Cardiac fibroblast (primary cell): ENCODE measurements around the gene PDCL3.

ENCODE experiments used
- DNase-seq, 2 donors: peaks; one replicate each; pipeline versions ENCODE4 v3.0.0 to v3.0.0-alpha.2; 2010; ENCODE audit warnings: low read depth in 2 of 2
- H3K4me3 ChIP-seq, 2 donors: replicated peaks in 1 of 2; 1 replicate in 1 of 2; 2 replicates in 1 of 2; pipeline ENCODE4 v1.5.1; 2011; ENCODE audit warnings: low read depth in 2 of 2, low read length in 2 of 2, mild to moderate bottlenecking in 2 of 2, moderate library complexity in 1 of 2
- TF ChIP-seq, protein P1 (sequence below): IDR thresholded peaks from one replicate; pipeline ENCODE4 v1.5.1; 2011; ENCODE audit warnings: low read depth, mild to moderate bottlenecking, low read length, inconsistent platforms

The PDCL3 gene

DNA sequence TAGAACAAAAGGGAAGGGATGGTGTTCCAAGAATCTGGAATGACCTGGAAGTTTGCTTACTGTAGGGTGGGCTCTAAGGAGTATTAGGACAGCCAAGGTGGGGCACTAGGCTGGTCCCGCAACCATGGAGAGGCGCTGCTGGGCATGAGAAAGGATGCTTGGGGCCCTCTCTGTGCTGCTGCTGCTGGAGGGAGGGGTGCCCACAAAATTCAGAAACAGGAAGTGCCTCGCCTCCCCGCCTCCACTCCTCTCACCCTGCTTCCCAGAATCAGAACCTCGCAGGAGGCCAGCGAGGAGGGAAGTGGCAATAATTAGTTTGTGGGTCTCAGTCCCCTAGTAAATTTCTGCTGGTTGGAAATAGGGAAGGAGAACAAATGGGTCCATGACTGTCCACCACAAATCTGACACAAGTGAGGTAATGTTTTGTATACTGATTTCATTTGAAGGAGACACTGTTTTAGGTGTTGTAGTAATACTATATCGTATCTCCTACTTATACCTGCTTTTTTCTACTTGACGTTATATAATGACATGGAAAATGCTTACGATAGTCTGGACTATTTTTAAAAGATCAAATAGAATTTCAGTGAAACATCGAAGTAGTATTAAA lies 7.9 kb upstream of the PDCL3 start:
- TF ChIP-seq, protein P1, sequence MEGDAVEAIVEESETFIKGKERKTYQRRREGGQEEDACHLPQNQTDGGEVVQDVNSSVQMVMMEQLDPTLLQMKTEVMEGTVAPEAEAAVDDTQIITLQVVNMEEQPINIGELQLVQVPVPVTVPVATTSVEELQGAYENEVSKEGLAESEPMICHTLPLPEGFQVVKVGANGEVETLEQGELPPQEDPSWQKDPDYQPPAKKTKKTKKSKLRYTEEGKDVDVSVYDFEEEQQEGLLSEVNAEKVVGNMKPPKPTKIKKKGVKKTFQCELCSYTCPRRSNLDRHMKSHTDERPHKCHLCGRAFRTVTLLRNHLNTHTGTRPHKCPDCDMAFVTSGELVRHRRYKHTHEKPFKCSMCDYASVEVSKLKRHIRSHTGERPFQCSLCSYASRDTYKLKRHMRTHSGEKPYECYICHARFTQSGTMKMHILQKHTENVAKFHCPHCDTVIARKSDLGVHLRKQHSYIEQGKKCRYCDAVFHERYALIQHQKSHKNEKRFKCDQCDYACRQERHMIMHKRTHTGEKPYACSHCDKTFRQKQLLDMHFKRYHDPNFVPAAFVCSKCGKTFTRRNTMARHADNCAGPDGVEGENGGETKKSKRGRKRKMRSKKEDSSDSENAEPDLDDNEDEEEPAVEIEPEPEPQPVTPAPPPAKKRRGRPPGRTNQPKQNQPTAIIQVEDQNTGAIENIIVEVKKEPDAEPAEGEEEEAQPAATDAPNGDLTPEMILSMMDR = no peak
- no peak overlapping the region for H3K4me3 ChIP-seq
- no peak for DNase-seq

DNA sequence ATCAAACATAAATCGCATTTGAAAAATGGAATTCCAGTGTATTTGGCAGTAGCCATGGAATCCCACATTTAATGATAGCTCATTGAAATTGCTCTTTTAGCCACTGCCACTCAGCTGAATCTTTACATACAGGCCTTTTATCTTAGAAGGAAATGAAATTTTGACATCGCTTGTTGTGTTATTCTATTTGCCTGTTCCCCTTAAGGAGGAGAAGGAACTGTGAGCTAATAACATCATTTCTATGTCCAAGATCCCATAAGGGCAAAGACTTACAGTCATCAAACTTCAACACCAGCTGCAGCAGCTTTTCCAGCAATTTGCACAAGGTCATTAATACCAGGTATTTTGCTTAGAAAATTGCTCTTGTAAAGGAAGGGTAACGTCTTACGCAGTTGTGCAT lies 6.0 kb upstream of the PDCL3 start:
- no peak overlapping the region for H3K4me3 ChIP-seq
- TF ChIP-seq, protein P1 = no peak
- DNase-seq = no peak

DNA sequence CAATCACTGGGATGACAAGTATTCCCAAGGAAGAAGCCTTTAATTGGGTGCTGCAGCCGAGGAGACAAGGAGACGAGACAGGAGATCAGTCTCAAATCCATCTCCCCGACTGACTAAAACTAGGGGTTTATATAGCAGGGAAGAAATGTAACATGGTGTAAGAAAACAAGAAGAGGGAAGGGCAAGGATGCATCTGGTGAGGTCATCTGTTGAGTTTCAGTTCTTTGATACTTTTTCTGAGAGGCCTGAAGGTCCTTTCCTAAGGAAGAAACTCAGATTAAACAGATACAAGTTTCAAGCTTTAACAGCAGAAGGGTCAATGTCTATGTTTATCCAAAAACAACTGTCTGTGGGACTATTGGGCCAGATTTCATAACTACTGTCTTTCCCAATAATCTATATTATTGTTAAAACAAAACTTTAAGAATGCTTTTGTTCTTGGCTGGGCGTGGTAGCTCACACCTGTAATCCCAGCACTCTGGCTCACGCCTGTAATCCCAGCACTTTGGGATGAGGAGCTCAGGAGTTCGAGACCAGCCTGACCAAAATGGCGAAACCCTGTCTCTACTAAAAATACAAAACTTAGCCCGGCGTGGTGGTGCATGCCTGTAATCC lies 2.5 kb upstream of the PDCL3 start:
- DNase-seq = no peak

DNA sequence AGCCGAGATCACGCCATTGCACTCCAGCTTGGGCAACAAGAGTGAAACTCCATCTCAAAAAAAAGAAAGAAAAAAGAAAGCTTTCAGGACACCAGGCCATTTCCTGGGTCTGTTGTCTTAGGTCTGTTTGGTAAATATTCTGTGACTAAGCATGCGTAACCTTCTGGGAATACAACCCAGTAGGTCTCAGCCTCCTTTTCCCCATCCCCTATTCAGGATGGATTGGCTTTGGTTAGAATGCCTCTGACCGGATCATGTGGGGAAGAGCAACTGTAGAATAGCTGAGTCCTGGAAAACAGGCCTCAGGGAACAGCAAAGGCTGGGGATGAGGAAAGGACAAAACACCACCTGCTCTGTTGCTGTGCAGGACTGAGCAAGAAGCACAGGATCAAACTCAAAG lies 1.6 kb upstream of the PDCL3 start:
- DNase-seq = peak in 1 of 2 donors; percentile 8
- TF ChIP-seq, protein P1 = no peak
- H3K4me3 ChIP-seq = no peak overlapping the region

More for the DNA sequence above, 2.5 kb upstream of the PDCL3 start:
- no peak overlapping the region for H3K4me3 ChIP-seq
- TF ChIP-seq, protein P1 = no peak

DNA sequence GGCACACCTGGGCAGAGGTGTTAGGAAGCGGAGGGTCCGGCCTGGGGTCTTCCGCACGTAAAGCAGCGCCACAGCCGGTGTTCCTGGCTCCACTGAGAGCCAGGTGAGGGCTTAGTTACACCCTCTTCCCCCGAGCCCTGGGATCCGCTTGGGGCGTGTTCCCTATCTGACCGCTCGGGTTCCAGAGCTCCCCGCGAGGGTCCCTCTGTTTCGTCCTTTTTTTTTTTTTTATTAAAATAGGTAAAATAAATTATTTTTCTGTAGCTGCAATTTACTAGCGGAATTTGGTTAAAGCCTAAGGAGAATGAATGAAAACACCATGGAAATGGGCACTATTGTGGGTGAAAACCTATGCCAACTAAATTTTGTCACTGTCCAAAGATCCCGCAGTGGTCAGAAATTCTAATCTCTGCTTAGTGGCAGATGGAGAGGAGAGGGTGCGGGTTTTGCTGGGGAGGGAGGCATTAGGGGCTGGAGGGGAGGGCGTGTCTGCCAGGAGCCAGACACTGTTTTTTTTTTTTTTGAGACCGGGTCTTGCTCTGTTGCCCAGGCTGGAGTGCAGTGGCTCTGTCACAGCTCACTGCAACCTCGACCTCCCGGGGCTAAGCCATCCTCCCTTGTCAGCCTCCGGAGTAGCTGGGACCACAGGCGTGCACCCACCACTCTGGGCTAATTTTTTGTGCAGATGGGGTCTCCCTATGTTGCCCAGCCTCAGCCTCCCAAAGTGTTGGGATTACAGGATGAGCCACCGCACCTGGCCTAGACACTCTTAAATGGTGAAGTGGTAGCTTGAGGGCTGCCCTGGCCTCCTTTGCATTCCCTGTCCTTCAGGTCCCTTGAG lies 834 bp downstream of the PDCL3 start:
- H3K4me3 ChIP-seq = peak overlapping the region; percentile 84 to 87
- no peak for DNase-seq
- TF ChIP-seq, protein P1 = no peak

DNA sequence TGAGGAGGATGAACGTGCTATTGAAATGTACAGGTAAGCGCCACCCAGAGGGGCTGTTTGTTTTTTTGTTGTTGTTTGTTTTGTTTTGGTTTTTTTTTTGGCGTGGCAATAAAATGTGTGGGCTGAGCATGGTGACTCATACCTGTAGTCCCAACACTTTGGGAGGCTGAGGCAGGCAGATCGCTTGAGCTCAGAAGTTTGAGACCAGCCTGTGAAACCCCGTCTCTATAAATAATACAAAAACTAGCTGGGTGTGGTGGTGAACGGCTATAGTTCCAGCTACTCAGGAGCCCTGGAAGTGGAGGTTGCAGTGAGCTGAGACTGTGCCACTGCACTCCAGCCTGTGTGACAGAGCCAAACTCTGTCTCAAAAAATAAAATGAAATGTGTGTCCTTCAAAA lies 6.2 kb downstream of the PDCL3 start:
- H3K4me3 ChIP-seq = no peak overlapping the region
- no peak for DNase-seq
- TF ChIP-seq, protein P1 = no peak
